A204.1 (cell line): Measurements from ENCODE around the gene CCDC28A.
"Not testable (repeated sequence)": the region's sequence is repeated elsewhere in the genome, so short reads cannot be mapped to it uniquely, and the experiment has no call there.

Experiments
- FAIRE-seq: peaks from 2 replicates; lab custom pipeline; 2012; peaks lifted over from hg19 to GRCh38; lab: Jason Lieb, UNC

Gene CCDC28A

GRCh38 chr6:138773177-138774091 is at the start of gene CCDC28A:
Gene CCDC28A, plus strand, starts transcription at chr6:138773769. Its CDS starts 2,352 bp downstream, at chr6:138776121.
- peak; percentile 95 for FAIRE-seq

- no peak for FAIRE-seq
These were observed 49.6 kb upstream of the CCDC28A start for GRCh38 chr6:138724015-138724414.

GRCh38 chr6:138726066-138726756 is 47.4 kb upstream of the CCDC28A start:
- no peak for FAIRE-seq

- FAIRE-seq, result no peak
These were observed 46.8 kb upstream of the CCDC28A start for GRCh38 chr6:138726757-138727097.

DNA sequence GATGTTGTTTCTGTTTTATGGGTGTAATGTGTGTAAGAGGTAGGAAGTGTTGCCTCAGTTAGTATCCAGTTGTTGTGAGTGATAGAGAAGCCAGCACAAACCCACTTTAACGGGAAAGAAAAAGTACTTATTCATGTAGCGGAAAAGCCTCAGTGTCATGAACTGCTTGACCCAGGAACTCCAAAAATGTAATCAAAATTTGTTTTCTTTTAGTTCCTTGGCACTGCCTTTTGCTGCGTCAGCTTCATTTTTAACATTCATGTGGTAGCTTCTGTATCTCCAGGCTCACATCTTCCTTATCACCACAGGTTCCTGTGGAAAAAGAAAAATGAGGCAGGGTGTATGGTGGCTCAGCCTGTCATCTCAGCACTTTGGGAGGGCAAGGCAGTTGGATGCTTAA is 46.4 kb upstream of the CCDC28A start:
- FAIRE-seq, result no peak

GRCh38 chr6:138728662-138729061 is 44.9 kb upstream of the CCDC28A start:
- FAIRE-seq, result no peak

DNA sequence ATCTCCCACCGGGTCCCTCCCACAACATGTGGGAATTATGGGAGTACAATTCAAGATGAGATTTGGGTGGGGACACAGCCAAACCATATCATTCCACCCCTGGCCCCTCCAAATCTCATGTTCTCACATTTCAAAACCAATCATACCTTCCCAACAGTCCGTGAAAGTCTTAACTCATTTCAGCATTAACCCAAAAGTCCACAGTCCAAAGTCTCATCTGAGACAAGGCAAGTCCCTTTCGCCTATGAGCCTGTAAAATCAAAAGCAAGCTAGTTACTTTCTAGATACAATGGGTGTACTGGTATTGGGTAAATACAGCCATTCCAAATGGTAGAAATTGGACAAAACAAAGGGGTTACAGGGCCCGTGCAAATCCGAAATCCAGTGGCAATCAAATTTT is 43.5 kb upstream of the CCDC28A start:
- FAIRE-seq, result not testable (repeated sequence)

DNA sequence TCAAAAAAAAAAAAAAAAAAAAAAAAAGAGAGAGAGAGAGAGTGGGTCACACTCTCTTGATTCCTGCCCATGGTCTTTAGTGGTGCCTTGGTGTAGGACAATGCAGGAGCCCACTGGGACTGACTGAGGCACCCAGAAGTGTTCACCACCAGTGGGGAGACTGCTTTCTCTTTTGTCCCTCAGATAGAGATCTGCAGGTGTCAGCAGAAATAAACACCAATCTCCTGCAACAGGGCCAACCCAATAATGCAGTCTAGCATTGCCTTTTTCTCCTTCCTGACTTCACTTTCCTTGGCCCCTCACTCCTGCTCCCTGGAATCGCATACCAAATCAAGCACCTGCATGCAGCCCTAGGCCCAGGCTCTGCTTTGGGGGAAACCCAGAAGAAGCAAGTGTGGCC is 39.0 kb upstream of the CCDC28A start:
- FAIRE-seq, result no peak

DNA sequence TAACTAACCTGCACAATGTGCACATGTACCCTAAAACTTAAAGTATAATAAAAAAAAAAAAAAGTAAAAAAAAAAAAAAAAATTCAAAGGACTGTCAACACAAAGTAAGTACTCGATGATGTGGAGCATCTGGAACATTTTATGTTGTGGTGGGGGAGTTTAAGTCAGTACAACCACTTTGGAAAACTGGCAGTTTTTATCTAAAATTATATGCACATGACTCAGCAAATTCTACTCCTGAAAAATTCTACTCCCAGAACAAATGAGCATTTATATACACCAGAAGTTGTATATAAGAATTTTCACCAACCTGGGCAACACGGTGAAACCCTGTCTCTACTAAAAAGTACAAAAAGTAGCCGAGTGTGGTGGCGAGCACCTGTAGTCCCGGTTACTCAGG is 36.9 kb upstream of the CCDC28A start:
- FAIRE-seq, result no peak

DNA sequence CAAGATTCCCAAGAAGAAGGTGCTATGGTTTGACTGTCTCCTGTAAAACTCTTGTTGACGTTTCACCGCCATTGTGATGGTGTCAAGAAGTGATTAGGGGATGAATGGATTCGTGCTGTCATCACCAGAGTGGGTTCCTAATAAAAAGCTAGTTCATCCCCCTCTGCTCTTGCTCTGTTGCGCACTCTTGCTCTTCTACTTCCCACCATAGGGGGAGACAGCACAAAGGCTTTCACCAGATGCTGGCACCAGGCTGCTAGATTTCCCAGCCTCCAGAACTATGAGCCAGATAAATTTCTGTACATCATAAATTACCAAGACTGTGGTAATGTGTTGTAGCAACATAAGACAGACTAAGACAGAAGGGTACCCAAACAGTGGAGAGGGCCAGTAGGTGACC is 21.6 kb upstream of the CCDC28A start:
- FAIRE-seq, result no peak

GRCh38 chr6:138757136-138757535 is 16.4 kb upstream of the CCDC28A start:
- FAIRE-seq, result no peak

- FAIRE-seq, result peak; percentile 99
These were observed 7.5 kb upstream of the CCDC28A start for GRCh38 chr6:138765896-138766655.

- FAIRE-seq, result no peak
These were observed 4.4 kb upstream of the CCDC28A start for GRCh38 chr6:138769102-138769676.

GRCh38 chr6:138772596-138773176 is 883 bp upstream of the CCDC28A start:
- no peak for FAIRE-seq

GRCh38 chr6:138774370-138774769 is 801 bp downstream of the CCDC28A start:
- FAIRE-seq, result no peak

DNA sequence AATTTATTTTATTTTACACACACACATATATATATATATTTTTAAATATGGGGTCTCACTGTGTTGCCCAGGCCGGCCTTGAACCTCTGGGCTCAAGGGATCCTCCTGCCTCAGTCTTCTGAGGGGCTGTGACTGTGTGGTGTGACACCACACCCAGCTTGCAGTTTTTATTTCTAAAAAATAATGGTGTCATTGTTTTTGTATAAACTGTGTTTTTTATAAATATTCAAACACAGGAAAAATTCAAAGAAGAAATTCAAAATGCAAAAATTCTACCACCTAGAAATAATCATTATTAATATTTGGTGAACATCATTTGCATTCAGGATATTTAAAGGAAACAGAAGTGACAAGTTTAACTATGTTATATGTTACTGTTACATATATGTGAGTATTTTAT is 3.1 kb downstream of the CCDC28A start:
- FAIRE-seq, result no peak

GRCh38 chr6:138778331-138778730 is 4.8 kb downstream of the CCDC28A start:
- no peak for FAIRE-seq

DNA sequence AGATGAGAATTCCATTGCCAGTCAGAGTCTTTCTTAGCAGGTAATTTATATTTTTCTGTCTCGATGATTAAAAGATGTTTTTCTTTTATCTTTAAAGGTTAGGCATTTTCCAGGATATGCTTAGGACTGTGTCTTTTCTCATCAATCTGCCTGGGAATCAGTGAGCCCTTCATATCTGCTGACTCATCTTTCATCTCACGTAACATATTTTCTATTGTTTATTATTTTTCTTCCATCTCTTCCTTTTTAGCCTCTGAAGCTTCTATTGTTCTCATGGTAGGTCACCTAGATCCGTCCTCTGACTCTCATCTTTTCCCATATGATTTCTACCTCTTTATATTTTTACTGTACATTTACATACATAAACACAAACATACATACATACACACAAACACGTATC is 8.7 kb downstream of the CCDC28A start:
- no peak for FAIRE-seq

DNA sequence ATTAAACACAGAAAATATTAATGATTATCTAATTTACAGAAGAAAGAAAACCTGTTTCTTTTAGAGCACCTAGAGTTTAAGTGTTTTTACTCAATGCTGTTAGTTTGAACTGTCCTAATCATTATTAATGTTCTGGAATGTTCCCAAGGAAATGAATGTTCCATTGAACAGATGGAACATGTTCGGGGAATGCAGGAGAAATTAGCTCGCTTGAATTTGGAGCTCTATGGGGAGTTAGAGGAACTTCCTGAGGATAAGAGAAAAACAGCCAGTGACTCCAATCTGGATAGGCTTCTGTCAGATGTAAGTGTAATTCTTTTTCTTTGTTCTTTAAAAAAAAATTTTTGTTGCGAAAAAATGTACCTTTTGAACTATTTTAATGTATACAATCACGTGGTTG is 11.5 kb downstream of the CCDC28A start:
- no peak for FAIRE-seq

GRCh38 chr6:138785980-138786379 is 12.4 kb downstream of the CCDC28A start:
- FAIRE-seq, result no peak

- no peak for FAIRE-seq
These were observed 13.6 kb downstream of the CCDC28A start for GRCh38 chr6:138787138-138787537.
